Sigmoid colon (tissue), 4 donors: Measurements from ENCODE around the gene PRODH2.

ENCODE experiments used
- CTCF ChIP-seq, 4 experiments: fragments of 450-650 bp in 3 of 4; fragments of 200-600 bp in 1 of 4; IDR thresholded peaks; one replicate each; pipeline ENCODE4 v1.5.1; 2016 to 2019; ENCODE audit warnings: antibody characterized with exemption in 4 of 4, mild to moderate bottlenecking in 3 of 4, moderate library complexity in 2 of 4
- EP300 ChIP-seq, 4 donors: sonication (generic); formaldehyde crosslinking; IDR thresholded peaks; one replicate each; pipeline ENCODE4 v1.6.1; 2017; ENCODE audit warnings: antibody characterized with exemption in 4 of 4
- POLR2A ChIP-seq, 2 donors: fragments of 450-650 bp; IDR thresholded peaks; one replicate each; pipeline ENCODE4 v1.6.1; 2016; ENCODE audit warnings: antibody characterized with exemption in 2 of 2, mild to moderate bottlenecking in 2 of 2, moderate library complexity in 2 of 2
- POLR2AphosphoS5 ChIP-seq, 4 donors: sonication (generic); formaldehyde crosslinking; IDR thresholded peaks; one replicate each; pipeline ENCODE4 v1.6.1; 2017; ENCODE audit warnings: antibody characterized with exemption in 4 of 4

GRCh38 chr19:35853038-35853756, 40.6 kb upstream of the PRODH2 start:
- no peak for TF ChIP-seq CTCF (IDR thresholded peaks at IDR 0.05)
- TF ChIP-seq EP300 (IDR thresholded peaks at IDR 0.05), result no peak
- TF ChIP-seq POLR2A (IDR thresholded peaks at IDR 0.05), result no peak
- TF ChIP-seq POLR2AphosphoS5 (IDR thresholded peaks at IDR 0.05), result no peak
